SU-DHL-6 (cell line): ENCODE measurements around the gene HNRNPUL1.

Experiments
- H2AFZ ChIP-seq: fragments of 200-600 bp; sonication (generic); 2 replicates; pipeline ENCODE4 v1.6.1; 2014; ENCODE audit warnings: low read depth, mild to moderate bottlenecking, moderate library complexity, mixed read lengths, antibody characterized with exemption, low read length; ENCODE audit not compliant: severe bottlenecking
- H3F3A ChIP-seq: fragments of 200-600 bp; shearing (Covaris generic); 2 replicates; pipeline ENCODE4 v1.6.0; 2016; ENCODE audit warnings: antibody characterized with exemption, mild to moderate bottlenecking; ENCODE audit not compliant: insufficient read depth
- H3K27ac ChIP-seq: fragments of 200-600 bp; sonication (generic); 2 replicates; pipeline ENCODE4 v1.5.1; 2016; ENCODE audit warnings: low read depth, mild to moderate bottlenecking, low read length, moderate library complexity, mixed read lengths
- H3K27me3 ChIP-seq: fragments of 200-600 bp; sonication (generic), shearing (Covaris generic); 2 replicates; pipeline ENCODE4 v1.6.0; 2014; ENCODE audit warnings: mild to moderate bottlenecking, low read length
- H3K36me3 ChIP-seq: fragments of 200-600 bp; sonication (generic); 2 replicates; pipeline ENCODE4 v1.6.1; 2014; ENCODE audit warnings: mild to moderate bottlenecking, low read length, mixed read lengths
- H3K4me2 ChIP-seq: fragments of 300-600, 200-600 bp; shearing (Covaris generic), sonication (generic); 2 replicates; pipeline ENCODE4 v1.6.0; 2014; ENCODE audit warnings: low read length, low read depth, mild to moderate bottlenecking; ENCODE audit not compliant: poor library complexity, severe bottlenecking
- H3K4me3 ChIP-seq: fragments of 200-600 bp; sonication (generic); 2 replicates; pipeline ENCODE4 v1.5.1; 2014; ENCODE audit warnings: antibody characterized with exemption, low read length, mild to moderate bottlenecking, mixed read lengths; ENCODE audit not compliant: insufficient read depth, poor library complexity, severe bottlenecking
- H3K79me2 ChIP-seq: fragments of 200-600 bp; sonication (generic); 2 replicates; pipeline ENCODE4 v1.6.1; 2014; ENCODE audit warnings: mild to moderate bottlenecking, low read length, moderate library complexity; ENCODE audit not compliant: insufficient read depth
- H3K9ac ChIP-seq: fragments of 200-600 bp; sonication (generic); 2 replicates; pipeline ENCODE4 v1.7.0; 2014; ENCODE audit warnings: mild to moderate bottlenecking, low read length
- H3K9me2 ChIP-seq: fragments of 200-600 bp; sonication (generic); replicated peaks from 2 replicates; pipeline ENCODE4 v1.6.1; 2014; ENCODE audit warnings: low read length; ENCODE audit not compliant: insufficient read depth
- H3K9me3 ChIP-seq: fragments of 200-600 bp; sonication (generic); 2 replicates; pipeline ENCODE4 v1.6.1; 2014; ENCODE audit warnings: low read length, mixed read lengths; ENCODE audit not compliant: insufficient read depth
- H4K20me1 ChIP-seq: fragments of 200-600 bp; sonication (generic); 2 replicates; pipeline ENCODE4 v1.6.1; 2014; ENCODE audit warnings: low read depth, mild to moderate bottlenecking, antibody characterized with exemption, low read length, moderate library complexity, mixed read lengths
- EZH2phosphoT487 ChIP-seq: fragments of 200-600 bp; sonication (generic), shearing (Covaris generic); conservative IDR thresholded peaks from 2 replicates; pipeline ENCODE4 v1.6.1; 2018; ENCODE audit warnings: mild to moderate bottlenecking, antibody characterized with exemption, low read length, moderate library complexity, mixed read lengths
- TF ChIP-seq, protein P1 (sequence below): fragments of 200-600 bp; sonication (generic); IDR thresholded peaks from one replicate; pipeline ENCODE4 v1.5.1; 2017; ENCODE audit warnings: antibody characterized with exemption, mild to moderate bottlenecking, low read length, moderate library complexity; ENCODE audit not compliant: insufficient read depth, poor library complexity, severe bottlenecking

The HNRNPUL1 gene

DNA sequence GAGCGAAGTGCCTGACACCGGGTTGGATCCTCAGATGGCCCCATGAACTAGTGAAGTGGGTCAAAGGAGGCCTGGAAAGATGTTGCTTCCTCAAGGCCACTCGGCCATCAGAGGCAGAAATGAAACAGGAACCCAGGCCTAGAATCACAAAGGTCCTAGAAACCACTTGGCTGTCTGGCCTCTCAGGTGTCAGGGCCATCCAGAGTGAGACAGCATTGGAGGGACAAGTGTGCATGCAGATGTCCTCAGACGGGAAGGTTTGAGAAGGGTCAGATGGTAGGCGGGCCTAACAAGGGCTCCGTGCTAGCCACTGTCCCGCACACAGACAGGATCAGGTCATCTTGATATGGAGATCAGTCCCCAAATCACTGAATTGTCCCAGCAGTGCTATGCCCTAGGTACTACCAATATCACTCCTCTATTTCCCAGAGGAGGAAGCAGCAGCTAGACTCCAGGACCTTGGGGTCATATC lies 60.1 kb downstream of the HNRNPUL1 start:
- H3K9ac ChIP-seq = no peak overlapping the region
- no peak for TF ChIP-seq EZH2phosphoT487
- TF ChIP-seq, protein P1, sequence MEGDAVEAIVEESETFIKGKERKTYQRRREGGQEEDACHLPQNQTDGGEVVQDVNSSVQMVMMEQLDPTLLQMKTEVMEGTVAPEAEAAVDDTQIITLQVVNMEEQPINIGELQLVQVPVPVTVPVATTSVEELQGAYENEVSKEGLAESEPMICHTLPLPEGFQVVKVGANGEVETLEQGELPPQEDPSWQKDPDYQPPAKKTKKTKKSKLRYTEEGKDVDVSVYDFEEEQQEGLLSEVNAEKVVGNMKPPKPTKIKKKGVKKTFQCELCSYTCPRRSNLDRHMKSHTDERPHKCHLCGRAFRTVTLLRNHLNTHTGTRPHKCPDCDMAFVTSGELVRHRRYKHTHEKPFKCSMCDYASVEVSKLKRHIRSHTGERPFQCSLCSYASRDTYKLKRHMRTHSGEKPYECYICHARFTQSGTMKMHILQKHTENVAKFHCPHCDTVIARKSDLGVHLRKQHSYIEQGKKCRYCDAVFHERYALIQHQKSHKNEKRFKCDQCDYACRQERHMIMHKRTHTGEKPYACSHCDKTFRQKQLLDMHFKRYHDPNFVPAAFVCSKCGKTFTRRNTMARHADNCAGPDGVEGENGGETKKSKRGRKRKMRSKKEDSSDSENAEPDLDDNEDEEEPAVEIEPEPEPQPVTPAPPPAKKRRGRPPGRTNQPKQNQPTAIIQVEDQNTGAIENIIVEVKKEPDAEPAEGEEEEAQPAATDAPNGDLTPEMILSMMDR = no peak
- no peaks in the 10 kb centered on the region for H3K36me3 ChIP-seq
- no peak overlapping the region for H3K4me3 ChIP-seq
- H3K9me3 ChIP-seq = no peaks in the 10 kb centered on the region
- H3K79me2 ChIP-seq = no peaks in the 10 kb centered on the region
- H3K9me2 ChIP-seq = no peaks in the 10 kb centered on the region
- H3F3A ChIP-seq = peaks cover 31% of the 10 kb centered on the region
- H4K20me1 ChIP-seq = no peaks in the 10 kb centered on the region
- peak overlapping the region; percentile 40; the same call in 1 of the 2 replicates for H3K27ac ChIP-seq
- H2AFZ ChIP-seq = no peak overlapping the region
- no peaks in the 10 kb centered on the region for H3K27me3 ChIP-seq
- no peak overlapping the region for H3K4me2 ChIP-seq

DNA sequence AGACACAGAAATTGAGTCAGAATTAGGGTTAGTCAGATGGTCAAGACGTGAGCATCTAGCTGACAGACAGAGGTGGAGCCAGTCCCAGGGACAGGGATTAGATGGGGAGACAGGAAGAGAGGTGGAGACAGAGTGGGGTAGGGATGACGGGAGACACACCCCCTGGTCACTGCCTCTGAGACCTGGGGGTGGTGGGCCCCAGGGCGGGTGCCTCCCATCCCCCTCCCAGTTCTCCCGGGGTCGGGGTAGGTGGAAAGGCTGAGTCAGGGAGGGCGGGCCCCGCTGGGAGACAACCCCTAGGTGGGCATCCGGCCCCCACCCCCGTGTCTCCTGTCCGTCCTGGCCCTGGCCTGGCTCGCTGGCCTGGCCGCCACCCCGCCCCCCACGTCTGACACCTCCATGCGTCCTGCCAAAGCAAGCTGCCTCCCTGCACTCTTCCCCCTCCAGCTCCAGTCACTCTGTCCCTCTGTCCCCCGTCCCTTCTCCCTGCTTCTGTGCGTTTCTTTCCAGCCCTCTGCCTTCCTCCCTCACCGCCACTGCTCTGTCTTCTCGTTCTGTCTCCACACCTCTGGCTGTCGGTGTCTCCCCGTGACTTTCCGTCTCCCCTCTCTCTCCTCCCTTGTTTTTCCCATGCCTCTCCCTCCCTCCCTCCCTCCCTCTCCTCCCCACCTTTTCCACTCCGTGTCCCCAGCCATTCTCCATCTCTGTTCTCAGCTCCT lies 60.9 kb downstream of the HNRNPUL1 start:
- Histone ChIP-seq H3K36me3 (no peaks in the 10 kb centered on the region), H3K27ac (peak overlapping the region; percentile 91), H3K9ac (no peak overlapping the region), H3K4me2 (no peak overlapping the region), H3K27me3 (no peaks in the 10 kb centered on the region), H3K4me3 (no peak overlapping the region), H3K9me3 (no peaks in the 10 kb centered on the region), H2AFZ (no peak overlapping the region), H4K20me1 (no peaks in the 10 kb centered on the region), H3K9me2 (no peaks in the 10 kb centered on the region), H3K79me2 (no peaks in the 10 kb centered on the region), H3F3A (peaks cover 31% of the 10 kb centered on the region)
- TF ChIP-seq EZH2phosphoT487 = no peak
- TF ChIP-seq, protein P1 = no peak

DNA sequence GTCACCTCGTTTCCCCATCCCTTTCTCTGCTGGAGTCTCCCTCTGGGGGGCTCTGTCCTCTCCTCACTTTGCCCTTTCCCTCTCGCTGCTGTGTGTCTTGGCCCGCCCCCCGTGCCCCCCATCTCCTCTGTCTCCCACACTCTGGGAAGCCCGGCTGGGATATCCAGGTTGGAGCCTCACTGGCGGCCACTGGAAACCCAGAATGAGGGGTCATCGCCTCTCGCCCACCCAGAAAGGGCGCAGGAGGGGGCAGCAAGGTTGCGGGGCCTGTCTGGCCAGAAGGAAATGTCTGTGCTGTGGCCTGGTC lies 61.4 kb downstream of the HNRNPUL1 start:
- H3K27me3 ChIP-seq = no peaks in the 10 kb centered on the region
- no peaks in the 10 kb centered on the region for H4K20me1 ChIP-seq
- H2AFZ ChIP-seq = no peak overlapping the region
- H3F3A ChIP-seq = peaks cover 31% of the 10 kb centered on the region
- H3K9ac ChIP-seq = 0 out of 2 replicates have a peak overlapping the region, but pooled peaks have one; percentile 65
- no peak overlapping the region for H3K4me2 ChIP-seq
- no peaks in the 10 kb centered on the region for H3K79me2 ChIP-seq
- no peaks in the 10 kb centered on the region for H3K9me2 ChIP-seq
- H3K27ac ChIP-seq = peak overlapping the region; percentile 91
- H3K4me3 ChIP-seq = no peak overlapping the region
- no peak for TF ChIP-seq EZH2phosphoT487
- TF ChIP-seq, protein P1 = no peak
- H3K36me3 ChIP-seq = no peaks in the 10 kb centered on the region
- H3K9me3 ChIP-seq = no peaks in the 10 kb centered on the region
